ENCODE data around the gene RAI1. TPM values are rescaled to one million over a fixed set of nuclear protein-coding genes. Genes with fewer than 3 reads are reported as not detected.
A peak's percentile ranks its signal among the peaks of the same experiment; 100 is the strongest.

Gene RAI1
- total RNA-seq, 1 donor: 16.0 TPM

- TF ChIP-seq CTCF (IDR thresholded peaks at IDR 0.05; ENCODE audit: insufficient read depth, low read depth, low read length): no peak
- no peak overlapping the region for H3K4me3 ChIP-seq (ENCODE audit: low read depth, low read length)
- DNase-seq (ENCODE audit: low read depth): no peak
Observed at GRCh38 chr17:17696882-17697633, 15.8 kb downstream of the RAI1 start.

- no peak for TF ChIP-seq CTCF (IDR thresholded peaks at IDR 0.05; ENCODE audit: insufficient read depth, low read depth, low read length)
- no peak for DNase-seq (ENCODE audit: low read depth)
- H3K4me3 ChIP-seq (ENCODE audit: low read depth, low read length): no peak overlapping the region
Observed at GRCh38 chr17:17698371-17698770, 17.1 kb downstream of the RAI1 start.

GRCh38 chr17:17698869-17699351 is 17.7 kb downstream of the RAI1 start:
- no peak overlapping the region for H3K4me3 ChIP-seq (ENCODE audit: low read depth, low read length)
- DNase-seq (ENCODE audit: low read depth): peak; percentile 52
- TF ChIP-seq CTCF (IDR thresholded peaks at IDR 0.05; ENCODE audit: insufficient read depth, low read depth, low read length): no peak

- DNase-seq (ENCODE audit: low read depth): no peak
- no peak for TF ChIP-seq CTCF (IDR thresholded peaks at IDR 0.05; ENCODE audit: insufficient read depth, low read depth, low read length)
- no peak overlapping the region for H3K4me3 ChIP-seq (ENCODE audit: low read depth, low read length)
Observed at GRCh38 chr17:17699491-17699890, 18.2 kb downstream of the RAI1 start.

- H3K4me3 ChIP-seq (ENCODE audit: low read depth, low read length): no peak overlapping the region
- no peak for DNase-seq (ENCODE audit: low read depth)
- no peak for TF ChIP-seq CTCF (IDR thresholded peaks at IDR 0.05; ENCODE audit: insufficient read depth, low read depth, low read length)
Observed at GRCh38 chr17:17700251-17700969, 19.2 kb downstream of the RAI1 start.

GRCh38 chr17:17701112-17701511 is 19.9 kb downstream of the RAI1 start:
- DNase-seq (ENCODE audit: low read depth): no peak
- no peak overlapping the region for H3K4me3 ChIP-seq (ENCODE audit: low read depth, low read length)
- TF ChIP-seq CTCF (IDR thresholded peaks at IDR 0.05; ENCODE audit: insufficient read depth, low read depth, low read length): no peak

Measured in fibroblast of villous mesenchyme (primary cell).